Measurements from ENCODE around the gene HES6.
A peak's percentile ranks its signal among the peaks of the same experiment; 100 is the strongest.

Gene HES6

GRCh38 chr2:238239863-238240756 lies at the start of gene HES6:
Gene HES6 (minus strand): TSS chr2:238240038. CDS start chr2:238239905, 133 bp downstream.
- H3K9me3 ChIP-seq (ENCODE audit: control insufficient read depth, insufficient read depth, low read depth, low read length), result no peaks in the 10 kb centered on the region; the same call in 1 of the 2 replicates
- peak within 1 kb of the TSS; percentile 72 for H3K9ac ChIP-seq (ENCODE audit: low read length)
- H3K27me3 ChIP-seq (ENCODE audit: control insufficient read depth, insufficient read depth, low read length), result peaks cover 58% of the 10 kb centered on the region
- H3K27ac ChIP-seq (ENCODE audit: low read depth, low read length), result no peak within 1 kb of the TSS
- peaks cover under 1% of the 10 kb centered on the region; the same call in 1 of the 2 replicates for H3K36me3 ChIP-seq (ENCODE audit: control insufficient read depth, insufficient read depth, low read length)
- H3K4me1 ChIP-seq (ENCODE audit: control insufficient read depth, insufficient read depth, low read length), result peaks cover 11% of the 10 kb centered on the region; the same call in 1 of the 2 replicates
- H3K4me3 ChIP-seq (ENCODE audit: low read depth, low read length), result peak within 1 kb of the TSS; percentile 77

GRCh38 chr2:238289574-238289973 lies 49.7 kb upstream of the HES6 start:
- Histone ChIP-seq H3K9ac (ENCODE audit: low read length) (peak overlapping the region; percentile 37), H3K27ac (ENCODE audit: low read depth, low read length) (no peak overlapping the region)

GRCh38 chr2:238288650-238289573 lies 49.1 kb upstream of the HES6 start:
- peak overlapping the region; percentile 83 for H3K4me3 ChIP-seq (ENCODE audit: low read depth, low read length)
- peak overlapping the region; percentile 67 for H3K9ac ChIP-seq (ENCODE audit: low read length)
- no peaks in the 10 kb centered on the region for H3K9me3 ChIP-seq (ENCODE audit: control insufficient read depth, insufficient read depth, low read depth, low read length)
- peaks cover 6% of the 10 kb centered on the region; the same call in 1 of the 2 replicates for H3K27me3 ChIP-seq (ENCODE audit: control insufficient read depth, insufficient read depth, low read length)
- peaks cover 39% of the 10 kb centered on the region for H3K4me1 ChIP-seq (ENCODE audit: control insufficient read depth, insufficient read depth, low read length)
- no peak overlapping the region for H3K27ac ChIP-seq (ENCODE audit: low read depth, low read length)
- H3K36me3 ChIP-seq (ENCODE audit: control insufficient read depth, insufficient read depth, low read length), result no peaks in the 10 kb centered on the region

More at GRCh38 chr2:238289574-238289973, 49.7 kb upstream of the HES6 start:
- Histone ChIP-seq H3K27me3 (ENCODE audit: control insufficient read depth, insufficient read depth, low read length) (peaks cover 9% of the 10 kb centered on the region), H3K4me1 (ENCODE audit: control insufficient read depth, insufficient read depth, low read length) (peaks cover 39% of the 10 kb centered on the region), H3K9me3 (ENCODE audit: control insufficient read depth, insufficient read depth, low read depth, low read length) (no peaks in the 10 kb centered on the region), H3K4me3 (ENCODE audit: low read depth, low read length) (peak overlapping the region; percentile 66), H3K36me3 (ENCODE audit: control insufficient read depth, insufficient read depth, low read length) (no peaks in the 10 kb centered on the region)

GRCh38 chr2:238287737-238288649 lies 48.2 kb upstream of the HES6 start, which contains the start of gene PER2:
Gene PER2 (minus strand): TSS chr2:238288610. CDS start chr2:238277936, 10,674 bp downstream.
- H3K27ac ChIP-seq (ENCODE audit: low read depth, low read length), result no peak within 1 kb of the TSS
- H3K27me3 ChIP-seq (ENCODE audit: control insufficient read depth, insufficient read depth, low read length), result peaks cover 6% of the 10 kb centered on the region; the same call in 1 of the 2 replicates
- no peaks in the 10 kb centered on the region for H3K9me3 ChIP-seq (ENCODE audit: control insufficient read depth, insufficient read depth, low read depth, low read length)
- no peaks in the 10 kb centered on the region for H3K36me3 ChIP-seq (ENCODE audit: control insufficient read depth, insufficient read depth, low read length)
- peak within 1 kb of the TSS; percentile 67 for H3K9ac ChIP-seq (ENCODE audit: low read length)
- H3K4me1 ChIP-seq (ENCODE audit: control insufficient read depth, insufficient read depth, low read length), result peaks cover 39% of the 10 kb centered on the region
- peak within 1 kb of the TSS; percentile 83 for H3K4me3 ChIP-seq (ENCODE audit: low read depth, low read length)

GRCh38 chr2:238286987-238287736 lies 47.3 kb upstream of the HES6 start:
- H3K27ac ChIP-seq (ENCODE audit: low read depth, low read length), result no peak overlapping the region
- H3K4me3 ChIP-seq (ENCODE audit: low read depth, low read length), result peak overlapping the region; percentile 83
- H3K9ac ChIP-seq (ENCODE audit: low read length), result peak overlapping the region; percentile 33
- no peaks in the 10 kb centered on the region for H3K9me3 ChIP-seq (ENCODE audit: control insufficient read depth, insufficient read depth, low read depth, low read length)
- H3K4me1 ChIP-seq (ENCODE audit: control insufficient read depth, insufficient read depth, low read length), result peaks cover 39% of the 10 kb centered on the region
- peaks cover 6% of the 10 kb centered on the region; the same call in 1 of the 2 replicates for H3K27me3 ChIP-seq (ENCODE audit: control insufficient read depth, insufficient read depth, low read length)
- H3K36me3 ChIP-seq (ENCODE audit: control insufficient read depth, insufficient read depth, low read length), result no peaks in the 10 kb centered on the region

- no peaks in the 10 kb centered on the region for H3K9me3 ChIP-seq (ENCODE audit: control insufficient read depth, insufficient read depth, low read depth, low read length)
- no peak overlapping the region for H3K4me3 ChIP-seq (ENCODE audit: low read depth, low read length)
- no peak overlapping the region for H3K27ac ChIP-seq (ENCODE audit: low read depth, low read length)
- peaks cover 6% of the 10 kb centered on the region; the same call in 1 of the 2 replicates for H3K27me3 ChIP-seq (ENCODE audit: control insufficient read depth, insufficient read depth, low read length)
- H3K36me3 ChIP-seq (ENCODE audit: control insufficient read depth, insufficient read depth, low read length), result no peaks in the 10 kb centered on the region
- no peak overlapping the region for H3K9ac ChIP-seq (ENCODE audit: low read length)
- peaks cover 39% of the 10 kb centered on the region for H3K4me1 ChIP-seq (ENCODE audit: control insufficient read depth, insufficient read depth, low read length)
Observed at GRCh38 chr2:238286551-238286950, 46.7 kb upstream of the HES6 start.

- H3K4me1 ChIP-seq (ENCODE audit: control insufficient read depth, insufficient read depth, low read length), result peaks cover 39% of the 10 kb centered on the region
- peaks cover 6% of the 10 kb centered on the region; the same call in 1 of the 2 replicates for H3K27me3 ChIP-seq (ENCODE audit: control insufficient read depth, insufficient read depth, low read length)
Observed at GRCh38 chr2:238286095-238286494, 46.3 kb upstream of the HES6 start.

GRCh38 chr2:238285653-238286082 lies 45.8 kb upstream of the HES6 start:
- Histone ChIP-seq H3K4me3 (ENCODE audit: low read depth, low read length) (no peak overlapping the region), H3K9ac (ENCODE audit: low read length) (peak overlapping the region; percentile 34), H3K36me3 (ENCODE audit: control insufficient read depth, insufficient read depth, low read length) (no peaks in the 10 kb centered on the region), H3K27me3 (ENCODE audit: control insufficient read depth, insufficient read depth, low read length) (peaks cover 6% of the 10 kb centered on the region; the same call in 1 of the 2 replicates), H3K27ac (ENCODE audit: low read depth, low read length) (0 out of 2 replicates have a peak overlapping the region, but pooled peaks have one; percentile 17), H3K4me1 (ENCODE audit: control insufficient read depth, insufficient read depth, low read length) (peaks cover 36% of the 10 kb centered on the region), H3K9me3 (ENCODE audit: control insufficient read depth, insufficient read depth, low read depth, low read length) (no peaks in the 10 kb centered on the region)

More at GRCh38 chr2:238286095-238286494, 46.3 kb upstream of the HES6 start:
- H3K27ac ChIP-seq (ENCODE audit: low read depth, low read length), result 0 out of 2 replicates have a peak overlapping the region, but pooled peaks have one; percentile 17
- H3K9ac ChIP-seq (ENCODE audit: low read length), result peak overlapping the region; percentile 34
- no peak overlapping the region for H3K4me3 ChIP-seq (ENCODE audit: low read depth, low read length)
- no peaks in the 10 kb centered on the region for H3K36me3 ChIP-seq (ENCODE audit: control insufficient read depth, insufficient read depth, low read length)
- H3K9me3 ChIP-seq (ENCODE audit: control insufficient read depth, insufficient read depth, low read depth, low read length), result no peaks in the 10 kb centered on the region

- peaks cover 6% of the 10 kb centered on the region; the same call in 1 of the 2 replicates for H3K27me3 ChIP-seq (ENCODE audit: control insufficient read depth, insufficient read depth, low read length)
- H3K9me3 ChIP-seq (ENCODE audit: control insufficient read depth, insufficient read depth, low read depth, low read length), result no peaks in the 10 kb centered on the region
- H3K4me3 ChIP-seq (ENCODE audit: low read depth, low read length), result no peak overlapping the region
- H3K27ac ChIP-seq (ENCODE audit: low read depth, low read length), result no peak overlapping the region
- H3K36me3 ChIP-seq (ENCODE audit: control insufficient read depth, insufficient read depth, low read length), result no peaks in the 10 kb centered on the region
- peaks cover 29% of the 10 kb centered on the region for H3K4me1 ChIP-seq (ENCODE audit: control insufficient read depth, insufficient read depth, low read length)
- no peak overlapping the region for H3K9ac ChIP-seq (ENCODE audit: low read length)
Observed at GRCh38 chr2:238284802-238285515, 45.1 kb upstream of the HES6 start.

Measured in HUES6 (cell line).